Erythroblast (primary cell): ENCODE results near the gene NUSAP1.

ENCODE experiments used
- GATA1 ChIP-seq: IDR thresholded peaks from 2 replicates; pipeline ENCODE4 v1.6.1; 2011; ENCODE audit warnings: low read depth, mild to moderate bottlenecking, control low read depth, low read length, moderate library complexity
- POLR2A ChIP-seq: IDR thresholded peaks from 2 replicates; pipeline ENCODE4 v1.6.1; 2011; ENCODE audit warnings: mild to moderate bottlenecking, low read length

- TF ChIP-seq POLR2A (no peak), GATA1 (no peak)
These were observed 75.6 kb downstream of the NUSAP1 start for GRCh38 chr15:41408234-41408641.
